Left lobe of liver (tissue), 2 donors: ENCODE data around the gene HSPA9. TPM values are rescaled to one million over a fixed set of nuclear protein-coding genes. Genes with fewer than 3 reads are reported as not detected.

Source experiments
- ATAC-seq: fragments of 200-7000 bp; cut with Tn5 transposase; one replicate; pipeline ENCODE4 v1.9.1; 2020; ENCODE audit warnings: mild to moderate bottlenecking, moderate library complexity
- DNase-seq: peaks from one replicate; pipeline ENCODE4 v3.0.0-alpha.2; 2020; ENCODE audit warnings: low spot score
- total RNA-seq: library from RNA; stranded (reverse); gene quantifications from one replicate; pipeline ENCODE4 v1.2.1, GENCODE V29; 2021
- donor health status: DM: no; HTN: no; CAD: no; lungs with moderate emphysema.
- donor health status: DM: no; HTN: yes; CAD: no.

The HSPA9 gene
- total RNA-seq, 1 donor from 2014 or later: 201 TPM

DNA sequence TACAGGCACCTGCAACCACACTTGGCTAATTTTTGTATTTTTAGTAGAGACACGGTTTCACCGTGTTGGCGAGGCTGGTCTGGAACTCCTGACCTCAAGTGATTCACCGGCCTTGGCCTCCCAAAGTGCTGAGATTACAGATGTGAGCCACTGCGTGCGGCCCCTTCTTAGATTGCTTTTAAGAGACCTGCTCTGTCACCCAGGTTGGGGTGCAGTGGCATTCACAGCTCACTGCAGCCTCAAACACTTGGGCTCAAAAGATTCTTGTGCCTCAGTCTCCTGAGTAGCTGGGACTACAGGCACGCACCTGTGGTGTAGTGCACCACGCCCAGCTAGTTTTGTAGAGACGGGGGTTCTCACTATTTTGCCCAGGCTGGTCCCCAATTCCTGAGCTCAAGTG lies 11.0 kb downstream of the HSPA9 start:
- ATAC-seq: no peak
- DNase-seq: no peak

DNA sequence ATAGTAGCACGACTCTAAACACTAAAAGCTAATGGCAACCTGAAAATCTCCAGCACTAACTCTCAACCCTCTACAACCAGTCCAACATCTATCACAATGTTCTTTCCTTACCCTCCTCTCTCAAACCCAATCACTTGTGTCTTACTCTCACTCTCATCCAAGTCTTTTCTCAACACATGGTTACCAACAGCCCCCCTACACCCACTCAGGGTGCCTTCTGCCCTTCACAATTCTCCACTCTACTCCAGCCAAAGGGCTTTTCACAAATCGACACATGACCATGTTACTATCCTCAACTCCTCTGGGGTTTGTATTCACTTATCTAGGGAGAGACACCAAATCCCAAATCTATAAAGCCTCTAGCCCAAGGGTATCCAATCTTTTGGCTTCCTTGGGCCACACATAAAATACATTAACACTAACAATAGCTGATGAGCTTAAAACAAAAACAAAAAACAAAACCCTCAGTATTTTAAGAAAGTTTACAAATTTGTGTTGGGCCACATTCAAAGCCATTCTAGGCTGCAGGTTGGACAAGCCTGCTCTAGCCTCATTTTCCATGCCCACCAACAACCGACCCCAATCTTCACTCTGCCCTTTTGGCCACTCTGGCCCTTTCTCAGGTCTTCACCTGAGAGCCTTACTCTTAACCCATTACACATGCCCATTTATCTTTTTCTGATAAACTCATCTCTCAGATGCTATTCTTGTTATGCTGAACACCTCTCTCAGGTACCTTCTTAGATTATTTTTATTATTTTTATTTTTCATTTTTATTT lies 11.7 kb downstream of the HSPA9 start:
- no peak for ATAC-seq

DNA sequence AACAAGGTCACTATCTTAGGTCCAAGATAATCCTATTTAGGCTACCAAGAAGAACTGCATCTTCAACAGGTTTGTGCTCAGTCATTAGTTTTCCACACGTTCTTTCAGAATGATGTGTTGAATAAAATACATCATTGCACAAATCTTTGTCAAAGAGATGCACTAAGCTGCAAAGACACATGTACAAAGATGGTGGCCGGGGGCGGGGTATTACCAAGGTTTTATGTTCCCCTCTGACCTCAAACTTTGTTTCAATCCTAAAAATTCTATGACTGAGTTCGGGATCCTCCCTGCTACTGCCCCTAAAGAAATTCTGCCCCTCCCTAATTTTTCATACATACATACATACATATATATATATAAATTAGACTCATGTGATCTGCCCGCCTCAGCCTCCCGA lies 14.2 kb downstream of the HSPA9 start:
- no peak for DNase-seq
- ATAC-seq: no peak

More for the DNA sequence above, 11.7 kb downstream of the HSPA9 start:
- no peak for DNase-seq

DNA sequence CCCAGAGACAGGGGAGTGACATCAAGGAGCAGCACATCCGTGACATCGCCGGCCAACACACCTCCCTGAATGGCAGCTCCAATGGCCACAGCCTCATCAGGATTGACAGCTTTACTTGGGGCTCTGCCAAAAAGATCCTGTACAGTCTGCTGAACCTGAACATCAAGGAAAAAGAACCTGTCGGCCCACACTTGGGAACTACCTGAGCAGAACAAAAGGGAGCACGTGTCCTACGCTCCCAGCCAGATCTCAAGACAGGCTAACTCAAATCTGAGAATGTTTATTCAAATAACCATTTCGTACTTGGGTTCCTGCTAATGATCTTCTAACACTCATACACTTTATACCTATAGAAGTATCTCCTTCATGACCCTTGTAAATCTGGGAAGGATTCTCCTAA lies 15.3 kb downstream of the HSPA9 start:
- no peak for ATAC-seq
- no peak for DNase-seq

DNA sequence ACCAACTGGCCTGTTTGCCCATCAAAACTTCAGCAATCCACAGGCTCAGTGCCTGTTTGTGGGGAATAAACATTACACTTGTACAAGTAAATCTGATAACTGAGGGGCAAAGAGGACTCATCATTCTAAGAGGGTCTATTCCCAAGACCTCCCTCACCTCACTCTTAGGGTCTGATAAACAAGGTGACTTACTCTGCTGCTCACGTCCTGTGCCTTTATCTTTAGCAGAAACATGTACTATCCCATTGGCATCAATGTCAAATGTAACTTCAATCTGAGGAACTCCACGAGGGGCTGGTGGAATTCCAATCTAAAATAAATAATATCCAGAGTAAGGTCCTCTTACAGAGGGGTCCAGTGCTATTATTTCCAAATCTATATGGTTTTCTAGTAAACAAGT lies 17.5 kb downstream of the HSPA9 start:
- ATAC-seq: no peak
- DNase-seq: no peak

DNA sequence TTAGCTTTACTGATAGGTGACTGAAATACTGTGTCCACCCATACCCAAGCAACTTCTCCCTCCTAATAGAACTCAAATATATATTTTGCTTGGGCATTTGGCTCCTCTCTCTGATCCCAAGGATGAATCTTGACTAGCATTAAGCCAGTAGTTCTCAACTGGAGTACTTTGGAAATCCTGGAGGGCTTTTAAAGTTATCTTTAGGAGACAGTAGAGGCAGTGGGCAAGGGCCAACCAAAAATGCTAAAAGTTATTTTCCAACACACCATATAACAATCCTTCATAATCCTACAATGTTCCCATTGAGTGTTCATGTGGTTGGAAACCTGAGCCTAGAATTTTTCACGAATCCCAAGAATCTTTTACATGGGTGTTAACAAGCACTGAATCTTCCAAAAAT lies 21.1 kb downstream of the HSPA9 start:
- ATAC-seq: no peak
- DNase-seq: no peak

DNA sequence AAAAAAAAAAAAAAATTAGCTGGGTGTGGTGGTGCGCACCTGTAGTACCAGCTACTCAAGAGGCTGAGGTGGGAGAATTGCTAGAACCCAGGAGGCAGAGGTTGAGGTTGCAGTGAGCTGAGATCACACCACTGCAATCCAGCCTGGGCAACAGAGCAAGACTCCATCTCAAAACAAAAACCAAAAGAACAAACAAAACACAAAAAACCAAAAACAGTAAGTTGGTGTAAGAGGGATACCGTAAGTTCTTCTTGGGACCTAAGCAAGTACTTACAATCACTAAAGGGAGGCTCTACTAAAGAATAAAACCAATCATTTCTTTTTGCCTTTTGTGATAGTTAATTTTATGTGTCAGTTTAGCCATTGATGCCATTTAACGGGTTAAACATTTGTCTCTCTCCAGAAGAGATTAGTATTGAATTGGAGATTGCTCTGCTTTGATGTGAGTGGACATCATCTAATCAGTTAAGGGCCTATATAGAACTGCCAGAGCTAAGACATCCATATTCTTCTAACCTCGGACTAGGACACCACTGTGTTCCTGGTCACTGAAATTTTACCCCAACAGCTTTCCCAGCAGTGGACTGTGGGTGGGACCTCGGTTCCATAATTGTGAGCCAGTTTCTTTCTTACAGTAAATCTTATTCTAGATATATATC lies 21.6 kb downstream of the HSPA9 start:
- no peak for DNase-seq
- no peak for ATAC-seq

DNA sequence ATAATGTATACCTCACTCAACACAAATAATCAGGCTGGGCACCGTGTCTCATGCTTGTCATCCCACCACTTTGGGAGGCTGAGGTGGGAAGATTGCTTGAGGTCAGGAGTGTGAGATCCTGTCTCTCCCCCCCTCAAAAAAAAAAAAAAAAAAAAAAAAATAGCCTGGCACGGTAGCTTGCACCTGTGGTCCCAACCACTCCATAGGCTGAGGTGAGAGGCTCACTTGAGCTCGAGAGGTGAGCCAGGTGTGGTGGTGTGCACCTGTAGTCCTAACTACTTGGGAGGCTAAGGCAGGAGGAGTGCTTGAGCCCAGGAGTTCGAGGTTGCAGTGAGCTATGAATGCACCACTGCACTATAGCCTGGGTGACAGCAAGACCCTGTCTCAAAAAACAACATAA lies 22.5 kb downstream of the HSPA9 start:
- ATAC-seq (no peak), DNase-seq (no peak)

DNA sequence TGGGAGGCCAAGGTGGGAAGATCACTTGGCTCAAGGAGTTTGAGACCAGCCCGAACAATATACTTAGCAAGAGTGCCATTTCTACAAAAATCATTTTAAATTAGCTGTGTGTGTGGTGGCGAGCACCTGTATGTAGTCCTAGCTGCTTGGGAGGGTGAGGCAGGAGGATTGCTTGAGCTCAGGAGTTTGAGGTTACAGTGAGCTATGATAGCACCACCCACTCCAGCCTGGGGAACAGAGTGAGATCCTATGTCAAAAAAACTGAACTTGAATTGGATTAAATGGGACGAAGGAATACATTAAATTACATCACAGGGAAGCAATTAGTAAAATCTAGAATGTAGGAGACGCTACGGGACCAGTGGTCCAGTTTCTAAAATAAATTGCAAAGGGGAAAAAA lies 25.8 kb downstream of the HSPA9 start:
- no peak for ATAC-seq
- DNase-seq: no peak

DNA sequence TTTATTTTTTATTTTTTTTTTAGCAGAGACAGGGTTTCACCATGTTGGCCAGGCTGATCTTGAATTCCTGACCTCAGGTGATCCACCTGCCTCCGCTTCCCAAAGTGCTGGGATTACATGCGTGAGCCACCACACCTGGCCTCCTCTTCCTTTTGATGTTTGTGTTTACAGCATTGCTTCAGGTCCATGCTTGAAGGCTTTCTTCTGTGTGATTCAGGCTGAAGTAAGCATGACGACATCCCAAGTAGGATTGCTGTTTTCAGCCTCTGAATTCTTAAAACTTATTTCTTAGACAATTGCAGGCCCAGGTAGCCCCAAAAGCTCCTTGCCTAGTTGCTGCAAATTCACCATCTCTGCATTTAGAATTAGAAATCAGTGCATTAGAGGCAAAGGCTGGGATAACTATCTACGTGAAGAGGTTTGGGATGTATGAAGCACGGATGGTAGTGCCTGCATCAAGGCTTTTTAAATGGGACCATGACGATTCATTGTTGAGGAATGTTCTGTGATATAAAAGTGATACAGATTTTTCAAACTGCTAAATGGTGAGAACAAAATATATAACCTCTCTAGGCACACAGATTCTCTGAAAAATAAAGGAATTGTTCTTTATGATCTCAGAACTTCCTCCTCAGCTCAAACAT lies 29.2 kb downstream of the HSPA9 start:
- no peak for DNase-seq
- ATAC-seq: no peak

DNA sequence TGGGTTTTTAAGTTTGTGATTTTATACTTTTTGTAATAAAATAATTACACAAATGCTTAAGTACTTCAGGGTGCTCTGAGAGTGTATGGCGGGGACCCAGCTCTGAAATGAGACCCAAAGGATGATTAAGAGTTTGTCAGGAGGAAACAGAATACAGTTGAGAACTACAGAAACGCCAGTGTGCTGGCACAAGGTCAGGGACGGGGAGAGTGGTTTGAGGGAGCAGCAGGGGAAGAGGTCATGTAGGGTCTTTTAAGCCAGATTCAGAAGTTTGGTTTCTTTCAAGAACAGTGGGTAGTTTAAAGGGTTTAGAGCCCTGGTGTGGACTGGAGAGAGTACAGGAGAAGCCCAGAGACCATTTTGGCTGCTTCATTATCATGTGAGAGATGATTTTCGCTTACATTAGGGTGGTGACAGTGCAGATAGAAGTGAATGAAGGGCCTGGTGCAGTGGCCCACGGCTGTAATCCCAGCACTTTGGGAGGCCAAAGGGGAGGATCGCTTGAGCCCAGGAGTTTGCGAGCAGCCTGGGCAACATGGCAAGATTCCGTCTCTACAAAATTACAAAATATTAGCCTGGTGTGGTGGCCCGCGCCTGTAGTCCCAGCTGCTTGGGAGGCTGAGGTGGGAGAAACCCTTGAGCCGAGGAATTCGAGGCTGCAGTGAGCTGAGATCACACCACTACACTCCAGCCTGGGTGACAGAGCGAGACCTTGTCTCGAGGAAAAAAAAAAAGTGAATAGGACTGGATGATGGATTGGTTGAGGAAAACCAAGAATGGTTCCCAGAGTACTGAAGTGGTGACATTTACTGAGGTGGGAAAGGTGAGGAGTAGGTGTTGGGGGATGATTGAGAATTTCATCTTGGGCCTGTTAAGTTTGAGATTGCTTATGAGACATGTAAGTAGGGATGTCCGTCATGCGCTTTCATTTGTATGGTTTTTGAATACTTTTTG lies 30.7 kb downstream of the HSPA9 start:
- no peak for ATAC-seq
- no peak for DNase-seq

DNA sequence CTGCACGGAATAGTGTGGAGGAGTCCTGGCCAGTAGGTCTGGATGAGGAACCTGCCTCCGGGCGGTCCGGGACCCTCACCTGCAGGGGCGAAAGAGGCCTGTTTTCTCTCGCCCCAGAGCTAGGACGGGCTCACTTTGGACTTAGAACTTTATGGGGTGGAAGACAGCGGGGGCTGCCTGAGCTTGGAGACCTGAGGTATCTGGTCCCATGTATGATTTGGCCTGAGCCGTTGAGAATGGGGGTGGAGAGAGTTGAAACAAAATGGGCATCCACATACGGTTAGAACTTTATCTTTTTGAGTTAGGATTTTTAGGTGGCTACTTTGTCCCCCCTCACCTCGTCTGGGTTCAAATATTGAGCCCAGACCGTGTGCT lies 31.5 kb downstream of the HSPA9 start:
- ATAC-seq (peak; percentile 54), DNase-seq (no peak)

DNA sequence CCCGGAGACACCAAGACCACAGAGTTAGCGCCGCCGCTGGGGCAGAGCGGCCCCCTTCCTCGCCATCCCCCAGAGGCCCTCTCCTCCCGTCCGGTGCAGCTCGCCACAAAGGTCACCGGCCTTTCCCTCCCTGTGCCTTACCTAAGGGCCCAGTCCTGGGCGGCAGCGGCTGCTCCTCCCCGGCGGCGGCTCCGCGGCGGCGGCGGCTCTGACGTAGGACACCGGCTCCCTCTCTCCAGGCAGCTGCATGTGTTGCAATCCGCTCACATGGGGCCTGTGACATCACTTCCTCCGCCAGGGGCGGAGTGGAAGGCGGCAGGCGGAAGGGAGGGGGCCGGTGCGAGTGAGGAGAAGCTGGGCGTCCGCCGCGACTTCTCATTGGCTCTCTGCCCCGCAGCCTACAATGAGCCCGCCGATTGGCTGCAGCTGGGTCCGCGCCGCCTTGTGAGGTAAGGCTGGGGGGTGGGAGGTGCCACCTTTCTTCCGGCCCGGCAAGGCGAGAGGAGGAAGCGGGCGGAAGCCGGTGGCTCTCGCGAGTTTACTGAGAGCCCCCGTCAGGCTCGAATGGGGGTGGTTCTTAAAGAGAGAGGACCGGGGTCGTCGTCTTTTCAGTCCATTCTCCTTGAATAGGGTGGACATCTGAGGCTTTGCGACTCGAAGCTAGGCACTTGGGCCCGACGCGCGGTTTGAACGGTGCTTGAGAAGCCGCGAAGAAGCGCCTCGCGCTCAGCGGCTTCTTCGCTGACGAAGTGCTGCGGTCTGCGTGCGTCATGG lies 32.1 kb downstream of the HSPA9 start, which contains the start of gene ETF1:
Gene ETF1 (minus strand): TSS at position 281 of the 774 bp plus-strand sequence. CDS start 318 bp downstream, outside the sequence.
- DNase-seq (peak; percentile 100), ATAC-seq (peak; percentile 90)

DNA sequence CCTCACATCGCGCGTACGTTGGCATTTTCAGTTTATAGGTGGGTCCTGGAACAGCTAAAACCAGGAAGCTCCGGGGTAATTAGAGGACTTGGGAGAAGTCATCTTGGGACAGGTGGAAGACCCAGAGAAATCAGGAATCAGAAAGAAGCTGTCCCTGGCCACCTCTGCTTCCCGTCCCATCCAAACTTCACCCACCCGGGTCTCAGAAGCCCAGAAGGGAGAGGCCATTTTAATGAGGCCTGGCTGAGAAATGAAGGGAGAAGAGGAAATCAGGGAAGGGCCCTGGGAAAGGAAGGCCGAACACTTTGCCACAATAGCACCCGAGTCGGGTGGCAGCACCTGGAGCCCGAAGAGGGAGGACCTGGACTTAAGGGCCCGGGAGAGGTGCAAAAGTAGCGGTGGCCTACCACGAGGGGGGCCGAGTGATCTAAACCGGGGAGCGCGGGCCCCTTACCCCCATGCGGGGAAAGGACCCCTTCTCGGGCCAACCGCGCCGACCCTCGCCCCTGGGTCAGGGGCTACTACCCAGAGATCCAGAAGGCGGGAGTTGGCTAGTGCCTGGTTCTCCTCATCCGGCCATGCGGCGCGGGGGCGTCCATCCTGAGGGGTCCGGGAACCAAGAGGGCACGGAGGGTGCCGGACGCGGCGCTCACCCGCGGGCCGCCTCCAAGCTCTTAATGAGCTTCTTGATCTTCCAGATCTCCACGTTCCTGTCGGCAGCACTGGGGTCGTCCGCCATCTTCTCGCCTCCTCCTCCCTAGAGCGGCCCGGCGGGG lies 32.8 kb downstream of the HSPA9 start:
- ATAC-seq: no peak
- no peak for DNase-seq

DNA sequence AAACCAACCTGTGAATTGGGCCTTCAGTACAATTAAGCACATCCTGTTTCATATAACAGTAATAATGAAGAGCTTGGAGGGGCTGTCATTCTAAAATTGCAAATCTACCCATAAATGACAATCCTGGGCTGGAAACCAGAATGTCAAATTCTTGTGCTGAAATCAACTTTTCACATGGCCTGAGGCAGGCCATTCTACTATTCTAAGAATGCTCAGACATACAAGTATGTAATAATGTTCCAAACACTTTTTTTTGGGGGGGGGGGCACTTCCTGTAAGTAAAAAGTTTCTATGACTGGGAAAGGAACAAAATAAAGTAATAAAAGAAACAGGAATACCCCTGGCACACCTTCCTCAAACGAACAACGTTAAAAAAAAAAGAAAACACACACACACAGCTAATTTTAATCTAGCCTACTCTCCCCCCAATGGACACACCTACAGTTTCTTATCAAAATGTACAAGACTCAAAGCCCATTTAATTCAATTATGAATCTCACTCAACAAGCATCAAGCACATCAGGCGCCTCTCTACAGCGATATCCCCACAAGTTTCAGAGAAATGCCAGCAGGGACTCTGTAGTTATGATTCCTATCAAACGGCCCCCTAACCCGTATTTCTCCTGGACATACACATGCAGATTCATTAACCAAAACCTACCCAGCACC lies 33.6 kb downstream of the HSPA9 start:
- no peak for ATAC-seq

DNA sequence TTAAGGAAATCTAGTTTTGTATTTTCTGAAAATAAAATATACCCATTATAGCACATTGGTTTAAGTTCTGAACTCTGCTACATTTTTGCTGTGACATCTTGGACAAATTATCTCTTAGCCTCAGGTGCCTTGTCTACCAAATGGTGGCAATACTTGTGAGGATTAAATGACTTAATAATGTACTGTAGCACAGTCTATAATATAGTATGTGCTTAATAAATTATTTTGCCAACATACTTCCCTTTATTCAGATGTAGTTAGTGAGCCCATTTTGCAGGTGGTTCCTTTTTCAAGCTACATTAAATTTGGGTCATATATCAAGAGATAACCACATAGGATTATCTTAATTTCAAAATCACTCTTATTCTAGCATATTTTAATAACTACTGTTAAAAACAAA lies 35.4 kb downstream of the HSPA9 start:
- no peak for ATAC-seq
- no peak for DNase-seq

More for the DNA sequence above, 33.6 kb downstream of the HSPA9 start:
- DNase-seq: no peak

DNA sequence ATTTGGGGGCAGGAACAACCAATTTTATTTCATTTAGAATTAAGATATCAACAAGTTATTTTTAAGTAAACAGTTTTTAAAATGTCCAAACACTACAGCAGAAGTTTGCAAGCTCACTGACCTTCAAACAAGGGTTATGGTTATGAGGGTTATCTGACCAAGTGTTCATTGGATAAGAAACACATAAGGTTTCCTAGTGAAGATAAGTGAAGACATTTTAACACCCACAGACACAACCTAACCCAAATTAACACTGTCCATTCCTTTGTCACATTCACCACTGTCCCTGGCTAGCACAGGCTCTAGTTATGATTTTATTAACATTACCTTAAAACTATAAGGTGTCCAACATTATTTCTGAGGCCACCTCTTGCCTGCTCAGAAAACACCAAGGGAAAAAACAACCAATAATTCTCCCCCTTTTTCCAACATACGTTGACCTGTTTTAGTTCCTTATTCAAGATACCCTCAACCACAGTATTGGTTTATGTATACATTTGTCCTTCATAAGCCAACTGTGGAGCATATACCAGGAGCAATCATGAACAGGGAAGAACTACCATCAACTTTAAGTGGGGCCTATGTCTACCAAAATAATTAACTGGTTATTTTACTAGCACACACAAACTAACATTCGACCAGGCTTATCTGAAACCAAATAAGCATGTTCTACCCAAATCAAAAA lies 36.1 kb downstream of the HSPA9 start:
- DNase-seq (no peak), ATAC-seq (no peak)

DNA sequence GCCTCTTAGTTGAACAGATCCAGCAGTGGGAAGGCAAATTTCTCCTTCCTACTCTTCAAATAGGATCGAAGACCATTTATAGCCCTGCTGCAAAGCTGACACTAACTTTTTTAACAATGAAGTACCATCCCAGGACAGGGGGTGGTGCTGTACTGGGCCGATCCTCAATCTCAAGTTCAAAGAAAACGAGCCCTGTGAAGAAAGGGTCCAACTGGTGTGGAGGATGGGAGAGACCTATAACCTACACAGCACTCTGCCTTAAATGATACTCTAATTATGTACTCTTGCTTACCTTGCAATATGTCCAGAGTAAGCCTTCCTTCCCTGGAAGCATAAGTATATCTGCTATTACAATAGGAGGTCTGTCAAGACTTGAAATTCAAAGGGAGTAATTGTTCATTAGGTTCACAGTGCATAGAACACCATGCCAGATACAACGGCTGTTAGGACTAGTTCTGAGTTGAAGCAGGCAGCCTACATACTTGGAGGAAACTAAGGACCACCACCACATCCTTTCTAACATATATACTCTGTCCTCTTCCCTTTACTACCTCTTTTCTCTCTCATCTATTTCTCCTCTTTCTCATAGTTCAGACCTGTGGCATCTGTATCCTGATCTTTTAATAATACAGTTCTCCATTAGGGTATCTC lies 38.4 kb downstream of the HSPA9 start:
- DNase-seq (no peak), ATAC-seq (peak; percentile 39)
